ENCODE results near the gene GABRD. TPM values are rescaled to one million over a fixed set of nuclear protein-coding genes. Genes with fewer than 3 reads are reported as not detected.

GABRD gene
- total and polyA plus RNA-seq, 2 of the 13 experiments (the other 11 are each of a cell fraction or from before 2014, with no cell fraction given): not detected

GRCh38 chr1:2054560-2054959, 35.4 kb downstream of the GABRD start (continued):
- TF ChIP-seq AKNA (CRISPR knock-in tag; IDR thresholded peaks at IDR 0.05; ENCODE audit: borderline replicate concordance) (no peak), ZSCAN29 (CRISPR knock-in tag; conservative IDR thresholded peaks at IDR 0.05) (no peak), ZNF142 (CRISPR knock-in tag; IDR thresholded peaks at IDR 0.05) (no peak), MTA3 (CRISPR knock-in tag; IDR thresholded peaks at IDR 0.05) (no peak), KAT8 (CRISPR knock-in tag; IDR thresholded peaks at IDR 0.05) (no peak)

Measured in HepG2 (cell line).